ENCODE results near the gene DLGAP1.

DLGAP1 gene

GRCh38 chr18:3466872-3467271 is 988.2 kb downstream of the DLGAP1 start:
- DNase-seq (ENCODE audit: low spot score), result no peak

- DNase-seq (ENCODE audit: low spot score), result no peak
Observed at GRCh38 chr18:3466045-3466444, 989.1 kb downstream of the DLGAP1 start.

- no peak for DNase-seq (ENCODE audit: low spot score)
Observed at GRCh38 chr18:3463051-3463450, 992.1 kb downstream of the DLGAP1 start.

GRCh38 chr18:3461704-3462103 is 993.4 kb downstream of the DLGAP1 start:
- no peak for DNase-seq (ENCODE audit: low spot score)

GRCh38 chr18:3460823-3461398 is 994.2 kb downstream of the DLGAP1 start:
- no peak for DNase-seq (ENCODE audit: low spot score)

GRCh38 chr18:3458952-3459853 is 995.9 kb downstream of the DLGAP1 start:
- no peak for DNase-seq (ENCODE audit: low spot score)

- no peak for DNase-seq (ENCODE audit: low spot score)
Observed at GRCh38 chr18:3458378-3458777, 996.7 kb downstream of the DLGAP1 start.

- no peak for DNase-seq (ENCODE audit: low spot score)
Observed at GRCh38 chr18:3457261-3457724, 997.8 kb downstream of the DLGAP1 start.

- DNase-seq (ENCODE audit: low spot score), result peak; percentile 70
Observed at GRCh38 chr18:3456686-3457069, 998.4 kb downstream of the DLGAP1 start.

- DNase-seq (ENCODE audit: low spot score), result no peak
Observed at GRCh38 chr18:3455907-3456685, 999.0 kb downstream of the DLGAP1 start.

GRCh38 chr18:3455090-3455635 is 999.9 kb downstream of the DLGAP1 start:
- no peak for DNase-seq (ENCODE audit: low spot score)

GRCh38 chr18:3454365-3455089 is 1000.6 kb downstream of the DLGAP1 start:
- DNase-seq (ENCODE audit: low spot score), result peak; percentile 63

- peak; percentile 28 for DNase-seq (ENCODE audit: low spot score)
Observed at GRCh38 chr18:3453540-3454364, 1001.4 kb downstream of the DLGAP1 start.

- DNase-seq (ENCODE audit: low spot score), result no peak
Observed at GRCh38 chr18:3452750-3453539, 1002.2 kb downstream of the DLGAP1 start.

GRCh38 chr18:3451989-3452749 is 1002.9 kb downstream of the DLGAP1 start:
- DNase-seq (ENCODE audit: low spot score), result no peak

GRCh38 chr18:3451183-3451988 is 1003.7 kb downstream of the DLGAP1 start:
- peak; percentile 88 for DNase-seq (ENCODE audit: low spot score)

GRCh38 chr18:3450799-3451182 is 1004.3 kb downstream of the DLGAP1 start:
- no peak for DNase-seq (ENCODE audit: low spot score)

All from HuH-7 (cell line).